Cardiac ventricle fibroblast (primary cell): Measurements from ENCODE around the gene SH2D3A. TPM values are rescaled to one million over a fixed set of nuclear protein-coding genes. Genes with fewer than 3 reads are reported as not detected.

ENCODE experiments used
- total RNA-seq: library from RNA; depleted of rRNA; stranded (reverse); fragments of >200 nt; gene quantifications from 2 replicates; pipeline ENCODE4 v1.2.3, GENCODE V29; 2015

SH2D3A gene
- total RNA-seq, result not detected in 2 replicates

DNA sequence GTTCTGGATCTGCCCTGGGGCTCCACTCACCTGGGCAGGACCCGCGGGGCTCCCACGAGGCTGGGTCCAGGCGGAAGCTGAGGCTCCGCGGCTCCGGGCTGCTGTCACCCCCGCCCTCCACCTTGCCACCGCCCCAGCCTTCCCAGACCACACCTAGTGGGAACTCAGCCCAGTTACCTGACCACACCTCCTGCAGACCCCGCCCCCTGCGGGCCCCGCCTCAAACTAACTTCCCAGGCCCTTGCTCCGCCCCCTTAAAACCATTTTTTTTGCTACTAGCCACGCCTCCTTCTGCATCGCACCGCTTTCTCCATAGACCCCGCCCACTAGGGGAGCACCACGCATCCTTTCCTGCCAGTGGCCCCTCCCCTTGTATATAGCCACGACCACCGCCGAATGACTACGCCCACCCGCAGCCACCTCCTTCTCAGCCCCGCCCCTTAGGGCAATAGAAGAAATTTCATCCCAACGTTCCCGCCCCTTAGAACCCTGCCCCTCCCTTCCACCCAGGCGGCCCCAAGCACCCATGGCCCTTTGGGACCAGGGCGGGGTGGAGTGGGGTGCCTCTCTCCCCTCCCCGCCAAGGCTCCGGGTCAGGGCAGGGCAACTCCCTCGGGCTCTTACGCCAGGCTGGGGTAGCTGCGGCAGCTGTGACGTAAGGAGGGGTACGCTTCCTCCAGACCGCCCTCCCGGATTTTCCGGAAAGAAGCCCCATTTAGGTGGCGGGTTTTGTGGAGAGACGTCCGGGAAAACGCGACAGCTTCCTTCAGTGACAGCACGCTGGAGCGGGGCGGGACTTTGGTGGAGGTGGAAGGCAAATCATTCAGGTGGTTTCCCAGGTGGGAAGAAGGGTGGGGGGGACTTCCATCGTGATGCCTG lies at the start of gene SH2D3A:
Gene SH2D3A, minus strand, starts transcription at position 79 of the 879 bp plus-strand sequence. CDS start 3,687 bp downstream, outside the sequence.

GRCh38 chr19:6772028-6772865 lies 5.0 kb upstream of the SH2D3A start, which contains the start of gene VAV1:
Gene VAV1, plus strand, starts transcription at chr19:6772708. Its CDS starts 100 bp downstream, at chr19:6772808.

GRCh38 chr19:6739390-6739882 lies 27.8 kb downstream of the SH2D3A start, which contains the start of gene TRIP10:
Gene TRIP10, plus strand, starts transcription at chr19:6739680. Its CDS starts 82 bp downstream, at chr19:6739762.

DNA sequence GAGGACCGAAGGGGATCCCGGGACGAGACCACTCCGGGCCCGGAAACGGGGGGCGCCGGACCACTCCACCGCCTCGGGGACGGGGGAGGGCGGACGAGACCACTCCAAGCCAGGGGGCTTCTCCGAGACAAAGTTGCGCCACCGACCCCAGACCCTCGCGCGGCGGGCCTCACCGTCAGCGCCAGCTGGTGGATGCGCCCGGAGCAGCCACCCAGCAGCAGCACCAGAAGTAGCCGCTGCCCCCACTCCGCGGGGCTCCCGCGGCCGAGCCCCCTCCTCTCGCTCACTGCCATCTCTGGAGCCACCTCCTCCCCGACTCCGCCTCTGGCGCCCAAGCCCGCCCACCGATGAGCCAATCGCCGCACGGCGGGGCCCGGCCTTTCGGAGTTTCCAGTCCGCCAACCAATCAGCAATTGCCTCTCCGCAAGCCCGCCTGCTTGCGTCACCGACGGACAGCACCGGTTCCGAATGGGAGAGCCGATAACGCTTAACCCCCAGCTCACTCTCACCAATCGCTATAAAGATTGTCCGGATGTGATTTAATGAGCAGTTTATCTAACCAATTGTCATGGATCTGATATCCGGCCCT lies 29.9 kb downstream of the SH2D3A start, which contains the start of gene GPR108:
Gene GPR108, minus strand, starts transcription at position 297 of the 589 bp plus-strand sequence. Its CDS starts 4 bp downstream, at position 293.

DNA sequence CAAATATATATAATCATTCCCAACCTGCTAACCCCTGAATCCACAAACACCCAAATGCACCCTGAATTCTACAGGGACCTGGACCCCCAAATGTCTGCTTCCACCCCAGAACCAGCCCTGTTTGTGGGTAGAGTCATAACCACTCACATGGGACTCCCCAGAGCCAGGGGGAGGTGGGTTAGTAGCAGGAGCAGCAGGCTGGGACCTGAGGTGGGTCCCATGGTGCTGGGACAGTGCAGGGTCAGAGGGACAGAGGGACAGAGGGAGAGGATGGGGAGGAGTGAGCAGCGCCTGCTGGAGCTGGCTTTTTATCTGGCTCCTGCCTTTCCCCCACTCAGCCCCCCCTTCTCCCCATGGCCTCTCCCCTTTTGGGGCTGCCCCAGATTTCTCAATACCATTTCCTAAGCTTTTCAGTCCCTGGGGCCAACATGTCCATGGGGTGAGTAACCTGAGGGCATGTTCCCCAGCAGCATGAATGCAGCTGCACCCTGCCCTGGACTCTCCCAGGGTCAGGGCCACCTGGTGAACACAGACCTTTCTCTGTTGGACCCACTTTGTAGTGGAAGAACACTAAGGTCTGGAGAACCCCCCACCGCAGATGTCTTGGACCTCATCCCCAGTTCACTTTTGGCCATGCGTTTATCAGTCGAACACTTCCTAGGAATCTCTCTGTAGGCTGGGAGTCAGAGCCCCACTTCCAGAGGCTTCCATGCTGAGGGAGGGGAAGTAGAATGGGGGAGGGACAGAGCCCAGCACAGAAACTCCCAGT lies 46.7 kb downstream of the SH2D3A start, which contains the start of gene C3:
Gene C3, minus strand, starts transcription at position 282 of the 769 bp plus-strand sequence. Its CDS starts 61 bp downstream, at position 221.

Other genes with a start within 250 kb of the SH2D3A start
- 0.20 and 1.1 TPM in 2 replicates for gene TNFSF9, start 236.4 kb downstream of the SH2D3A start, total RNA-seq
- gene CD70, start 176.3 kb downstream of the SH2D3A start, total RNA-seq, result not detected in 2 replicates
- 0.12 TPM in 1 of 2 replicates, not detected in the other for gene TNFSF14, start 97.3 kb downstream of the SH2D3A start, total RNA-seq
- 1,308 and 1,917 TPM in 2 replicates for gene C3, start 46.8 kb downstream of the SH2D3A start, total RNA-seq
- 36.8 and 54.6 TPM in 2 replicates for gene GPR108, start 29.9 kb downstream of the SH2D3A start, total RNA-seq
- gene TRIP10, start 27.8 kb downstream of the SH2D3A start, total RNA-seq, result 53.2 and 53.5 TPM in 2 replicates
- gene VAV1, start 5.3 kb upstream of the SH2D3A start, total RNA-seq, result not detected in 2 replicates
- gene ADGRE1, start 120.1 kb upstream of the SH2D3A start, total RNA-seq, result not detected in 2 replicates